Astrocyte of the hippocampus (primary cell): ENCODE measurements around the gene LDLRAD3.

Source experiments
- DNase-seq: peaks from one replicate; pipeline ENCODE4 v3.0.0; 2011; ENCODE audit warnings: low read depth, low spot score

Gene LDLRAD3

GRCh38 chr11:36238036-36238631 lies 294.3 kb downstream of the LDLRAD3 start:
- no peak for DNase-seq

GRCh38 chr11:36238881-36239280 lies 295.0 kb downstream of the LDLRAD3 start:
- DNase-seq: no peak

DNA sequence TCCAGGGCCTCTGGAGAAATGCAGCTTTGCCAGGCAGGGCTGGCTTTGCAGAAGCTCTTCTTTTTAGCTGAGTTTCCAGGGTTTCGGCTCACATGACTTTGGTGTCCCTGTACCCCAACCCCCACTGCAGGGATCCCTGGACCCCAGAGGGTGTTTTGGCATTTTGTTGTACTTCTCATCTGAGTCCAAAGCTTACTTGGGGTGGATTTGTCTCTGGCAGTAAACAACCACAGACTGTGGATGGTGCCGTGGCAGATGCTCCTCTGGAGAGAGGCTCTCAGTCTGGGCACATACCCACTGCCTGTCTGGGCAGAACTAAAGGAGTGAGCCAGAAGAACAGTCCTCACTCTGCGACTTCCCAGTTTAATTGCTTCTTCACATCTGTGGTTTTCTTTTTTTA lies 295.8 kb downstream of the LDLRAD3 start:
- DNase-seq: no peak

DNA sequence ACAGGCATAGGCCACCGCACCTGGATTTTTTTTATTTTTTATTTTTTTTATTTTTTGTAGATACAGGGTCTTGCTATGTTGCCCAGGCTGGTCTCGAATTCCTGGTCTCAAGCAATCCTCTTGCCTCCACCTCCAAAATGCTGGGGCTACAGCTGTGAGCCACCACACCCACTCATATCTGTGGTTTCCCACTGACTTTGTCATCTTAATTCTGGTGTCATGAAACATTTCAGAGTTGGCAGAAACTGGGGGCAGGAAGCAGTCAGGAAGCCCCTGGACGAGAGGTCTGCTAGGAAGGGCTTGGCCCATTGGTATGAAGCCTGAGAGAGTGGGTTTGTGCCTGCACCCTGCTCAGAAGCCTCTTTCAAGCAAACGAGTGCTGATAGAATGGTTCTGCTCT lies 296.3 kb downstream of the LDLRAD3 start:
- DNase-seq: no peak

GRCh38 chr11:36240801-36241200 lies 296.9 kb downstream of the LDLRAD3 start:
- DNase-seq: no peak

DNA sequence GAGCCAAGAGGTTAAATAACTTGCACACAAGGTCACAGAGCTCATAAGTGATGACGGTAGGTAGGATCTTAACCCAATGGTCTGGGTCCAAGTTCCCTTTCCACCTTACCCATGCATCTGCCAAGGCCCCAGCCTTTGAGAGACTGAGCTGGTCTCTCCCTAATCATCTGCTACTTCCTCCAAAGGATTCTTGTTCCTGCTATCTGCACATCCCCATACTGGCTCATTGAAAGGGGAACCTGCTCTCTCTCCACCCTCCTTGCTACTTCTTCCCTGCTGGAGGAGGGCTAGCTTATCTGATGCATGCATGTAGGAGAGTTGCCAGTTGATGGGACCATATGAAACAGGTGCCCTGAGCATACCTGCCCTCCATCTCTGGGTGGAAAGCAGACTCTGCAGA lies 297.6 kb downstream of the LDLRAD3 start:
- DNase-seq: no peak

DNA sequence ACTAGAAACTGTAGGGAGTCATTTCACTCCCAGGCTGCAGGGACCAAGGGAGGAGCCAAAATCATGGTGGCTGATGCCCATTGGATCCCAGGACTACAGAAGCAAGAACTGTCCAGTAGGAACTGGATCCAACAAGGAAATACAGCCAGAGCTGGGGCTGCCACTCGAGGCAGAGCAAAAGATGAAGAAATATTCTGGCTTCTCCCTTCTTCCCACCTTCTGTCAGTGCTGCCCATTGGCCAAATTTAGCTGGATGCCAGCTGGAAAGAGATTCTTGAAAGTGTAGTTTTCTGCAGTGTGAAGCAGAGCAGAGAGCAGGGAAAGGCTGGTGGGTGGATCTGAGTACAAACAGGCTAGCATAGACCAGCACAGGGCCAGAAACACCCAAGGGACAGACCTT lies 299.8 kb downstream of the LDLRAD3 start:
- DNase-seq: no peak

GRCh38 chr11:36247493-36247892 lies 303.6 kb downstream of the LDLRAD3 start:
- no peak for DNase-seq

GRCh38 chr11:36248436-36248835 lies 304.6 kb downstream of the LDLRAD3 start:
- DNase-seq: no peak

GRCh38 chr11:36249246-36249645 lies 305.4 kb downstream of the LDLRAD3 start:
- peak; percentile 71 for DNase-seq

DNA sequence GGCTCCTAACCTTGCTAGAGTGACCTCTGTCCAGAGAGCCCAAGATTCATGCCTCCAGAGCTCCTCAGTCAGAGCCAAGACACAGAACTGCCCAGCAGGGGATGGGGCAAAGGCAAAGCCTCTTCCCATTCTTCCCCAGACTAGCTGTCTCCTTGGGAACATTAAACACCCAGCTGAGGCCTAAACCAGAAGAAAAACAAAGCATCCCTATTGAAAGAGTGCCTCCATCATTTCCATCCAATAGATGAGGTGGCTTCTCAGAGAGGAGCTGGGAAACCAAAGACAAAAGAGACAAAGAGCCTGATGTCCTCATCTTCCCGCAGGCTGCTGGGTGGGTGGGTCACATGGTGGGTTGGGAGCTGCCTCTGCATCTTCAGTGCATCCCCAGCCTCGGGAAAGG lies 308.0 kb downstream of the LDLRAD3 start:
- no peak for DNase-seq

DNA sequence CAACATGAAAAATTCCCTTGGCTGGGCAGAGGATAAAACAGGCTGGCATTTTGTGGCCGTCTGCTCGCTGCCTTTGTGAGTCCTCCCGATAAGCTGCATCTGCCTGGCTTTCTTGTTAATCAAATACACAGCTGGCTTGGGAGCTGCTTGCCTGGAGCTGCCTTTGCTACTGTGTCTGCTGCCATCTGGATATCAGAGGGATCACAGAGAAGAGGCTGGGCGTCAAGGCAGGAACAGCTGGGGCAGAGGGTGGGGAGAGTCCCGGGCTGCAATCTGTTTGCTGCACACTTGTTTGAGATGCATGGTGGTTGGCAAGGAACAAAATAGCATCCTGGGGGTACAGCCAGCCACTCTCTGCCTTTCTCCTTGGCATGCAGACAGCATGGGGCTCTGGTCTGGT lies 309.4 kb downstream of the LDLRAD3 start:
- DNase-seq: no peak

GRCh38 chr11:36254713-36255112 lies 310.9 kb downstream of the LDLRAD3 start:
- DNase-seq: no peak

- DNase-seq: peak; percentile 29
These were observed 313.5 kb downstream of the LDLRAD3 start for GRCh38 chr11:36257351-36257750.

DNA sequence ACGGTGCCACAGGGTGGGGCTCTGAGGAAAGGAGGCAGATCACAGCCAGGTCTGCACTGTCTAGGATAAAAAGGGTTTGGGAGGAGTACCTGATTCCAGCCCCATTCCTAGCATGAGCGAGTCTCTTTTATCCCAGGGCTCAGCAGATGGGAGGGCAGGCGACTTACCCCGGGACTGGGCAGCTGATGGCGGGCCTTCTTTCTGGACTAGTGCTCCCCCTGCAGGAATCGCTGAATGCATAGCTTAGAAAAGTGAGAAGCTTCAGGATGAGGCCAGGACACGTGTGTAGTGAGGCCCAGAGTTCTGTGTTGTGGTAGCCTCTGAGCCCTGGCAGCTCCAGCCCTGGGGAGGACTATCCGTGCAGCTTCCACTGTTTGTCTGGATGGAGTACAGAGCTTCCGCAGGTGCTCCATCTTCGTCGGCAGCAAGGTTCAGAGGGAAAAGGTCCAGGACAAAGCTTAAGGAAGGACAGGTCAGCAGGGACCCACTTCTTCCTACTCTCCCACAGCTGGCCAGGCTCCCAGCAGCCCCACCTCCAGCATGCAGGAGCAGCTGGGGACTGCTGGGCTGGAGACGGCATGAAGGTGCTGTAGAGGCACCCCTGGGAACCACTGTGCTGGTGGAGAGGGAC lies 315.0 kb downstream of the LDLRAD3 start:
- peak; percentile 87 for DNase-seq

GRCh38 chr11:36261094-36261493 lies 317.2 kb downstream of the LDLRAD3 start:
- DNase-seq: no peak

DNA sequence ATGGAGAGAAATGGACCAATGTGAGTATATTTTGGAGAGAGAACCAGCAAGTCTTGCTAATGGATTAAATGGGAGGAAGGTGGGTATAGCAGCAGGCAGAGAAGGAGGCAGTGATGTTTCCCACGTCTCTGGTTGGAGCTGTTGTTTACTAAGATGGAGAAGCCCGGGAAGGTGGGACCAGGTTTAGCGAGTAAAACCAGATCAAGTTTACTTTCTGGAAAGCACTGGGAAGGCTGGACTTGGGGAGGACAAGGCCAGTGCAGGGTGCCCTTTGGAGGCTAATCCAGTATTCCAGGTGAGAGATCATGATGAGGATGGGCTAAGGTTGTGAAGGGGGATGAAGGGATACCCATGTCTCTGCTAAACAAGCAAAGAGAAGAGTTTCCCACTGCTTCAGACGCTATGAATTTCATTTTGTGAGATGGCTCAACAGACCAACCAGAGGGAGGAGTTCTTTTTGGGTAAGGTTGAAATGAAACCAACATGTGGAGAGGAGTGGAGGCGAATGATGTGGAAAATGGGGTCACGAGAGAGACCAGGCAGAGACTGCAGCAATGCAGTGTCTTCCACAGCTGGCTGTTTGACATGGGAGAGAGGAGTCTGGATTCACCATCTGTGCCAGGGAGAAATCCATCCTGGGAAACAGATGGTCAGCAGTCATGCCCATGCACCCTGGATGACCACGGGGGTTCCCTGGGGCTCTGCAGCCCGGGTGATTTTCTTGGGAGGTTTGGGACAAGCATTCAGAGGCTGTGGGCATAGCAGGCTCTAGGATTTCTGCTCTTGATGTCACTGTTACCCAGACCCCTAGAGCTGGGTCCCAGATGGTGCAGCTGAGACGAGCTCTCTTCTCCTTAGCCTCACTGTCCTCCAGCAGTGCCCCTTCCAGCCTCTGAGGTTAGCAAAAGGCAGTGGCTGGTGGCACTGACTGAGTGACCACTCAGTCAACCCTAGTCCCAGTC lies 320.4 kb downstream of the LDLRAD3 start:
- no peak for DNase-seq

- DNase-seq: no peak
These were observed 321.1 kb downstream of the LDLRAD3 start for GRCh38 chr11:36264973-36265344.

GRCh38 chr11:36265793-36266628 lies 322.1 kb downstream of the LDLRAD3 start:
- DNase-seq: peak; percentile 79

GRCh38 chr11:36266767-36267166 lies 322.9 kb downstream of the LDLRAD3 start:
- DNase-seq: no peak

DNA sequence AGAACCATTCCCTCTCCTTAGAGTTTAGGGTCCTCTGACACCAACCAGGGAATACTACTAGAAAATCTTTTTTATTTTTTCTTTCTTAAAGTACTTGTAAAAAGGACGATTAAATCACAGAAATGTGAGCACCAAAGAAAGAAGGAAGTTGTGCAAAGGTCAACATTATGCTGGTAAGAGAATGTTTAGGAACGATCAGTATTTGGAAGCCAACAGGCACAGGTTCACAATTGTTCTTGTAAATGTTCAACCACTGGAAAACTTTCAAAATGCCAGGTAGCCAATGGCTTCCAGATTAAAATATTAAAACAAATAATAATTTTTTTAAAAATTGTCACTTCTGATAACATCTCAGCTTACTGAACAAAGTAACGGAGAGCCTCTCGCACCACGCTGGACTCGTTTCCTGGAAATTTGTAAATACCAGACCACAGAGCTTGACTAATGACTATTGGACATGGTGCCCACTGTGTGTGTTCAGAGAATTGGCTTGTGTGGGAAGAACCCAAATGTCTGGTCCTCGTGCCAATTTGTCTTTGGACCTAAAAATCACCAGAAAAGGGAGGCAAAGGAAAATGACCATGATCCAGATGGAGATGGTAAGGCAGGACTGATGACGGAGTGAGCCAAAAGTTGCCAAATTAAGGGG lies 324.6 kb downstream of the LDLRAD3 start:
- no peak for DNase-seq
